ENCODE data around the gene VEGFC. TPM values are rescaled to one million over a fixed set of nuclear protein-coding genes. Genes with fewer than 3 reads are reported as not detected.

The VEGFC gene
- polyA plus RNA-seq, 1 donor (not counting 4 experiments of a cell fraction or from before 2014, with no cell fraction given): 19.4 TPM

DNA sequence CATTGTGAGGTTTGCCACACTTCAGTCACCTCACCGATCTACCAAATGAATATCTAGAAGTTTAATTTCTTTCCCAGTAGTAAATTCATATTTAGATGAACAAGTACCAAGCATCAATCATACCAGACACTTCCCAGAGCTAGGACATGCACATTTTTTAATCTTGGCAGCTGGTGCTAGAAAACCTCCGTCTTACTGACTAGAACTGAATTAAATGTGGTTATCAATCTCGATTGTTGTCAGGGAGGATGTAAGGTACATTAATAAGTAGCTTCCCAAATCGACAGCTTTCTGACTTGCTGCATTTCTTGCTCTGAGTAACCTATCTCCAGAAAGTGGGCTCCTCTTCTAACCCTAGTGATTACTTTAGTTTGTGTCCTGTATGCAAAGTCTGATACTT lies 34.4 kb downstream of the VEGFC start:
- H3K9ac ChIP-seq (ENCODE audit: control insufficient read depth, extremely low read depth, insufficient read depth, low read length): no peak overlapping the region
- no peaks in the 10 kb centered on the region for H3K9me3 ChIP-seq (ENCODE audit: control insufficient read depth, low read depth, low read length)
- peaks cover 3% of the 10 kb centered on the region for H3K4me1 ChIP-seq (ENCODE audit: control insufficient read depth, extremely low read depth, insufficient read depth, low read length)
- DNase-seq (ENCODE audit: low read depth, low spot score) (no peak), FAIRE-seq (no peak)
- H3K36me3 ChIP-seq (ENCODE audit: control insufficient read depth in 2 of 2, extremely low read depth in 1 of 2, insufficient read depth in 2 of 2, low read length in 2 of 2): no peaks in the 10 kb centered on the region
- H3K27ac ChIP-seq (ENCODE audit: control insufficient read depth, insufficient read depth, low read length): no peak overlapping the region
- peaks cover 96% of the 10 kb centered on the region for H3K79me2 ChIP-seq (ENCODE audit: control insufficient read depth, insufficient read depth, low read length)
- H4K20me1 ChIP-seq (ENCODE audit: control insufficient read depth, extremely low read depth, insufficient read depth, low read length): peaks cover 12% of the 10 kb centered on the region
- dilution Hi-C loops (cut with MboI; ENCODE audit: extremely low pct_ligation_motif_present, low sequenced_read_pairs): no loop called here
- H3K4me2 ChIP-seq (ENCODE audit: control insufficient read depth, extremely low read depth, insufficient read depth, low read depth, low read length): no peak overlapping the region
- H2AFZ ChIP-seq (ENCODE audit: control insufficient read depth, low read length): no peak overlapping the region
- peaks cover 3% of the 10 kb centered on the region for H3K9me1 ChIP-seq (ENCODE audit: control insufficient read depth, extremely low read depth, insufficient read depth, low read length)
- H3K4me3 ChIP-seq (ENCODE audit: control insufficient read depth in 2 of 3, extremely low read depth in 1 of 3, insufficient read depth in 2 of 3, low read depth in 1 of 3, low read length in 3 of 3): no peak overlapping the region
- H3K27me3 ChIP-seq (ENCODE audit: control insufficient read depth, extremely low read depth, insufficient read depth, low read length): no peaks in the 10 kb centered on the region
- no peak for TF ChIP-seq EZH2 (IDR thresholded peaks at IDR 0.05; ENCODE audit: low read length)
- TF ChIP-seq, protein P1, sequence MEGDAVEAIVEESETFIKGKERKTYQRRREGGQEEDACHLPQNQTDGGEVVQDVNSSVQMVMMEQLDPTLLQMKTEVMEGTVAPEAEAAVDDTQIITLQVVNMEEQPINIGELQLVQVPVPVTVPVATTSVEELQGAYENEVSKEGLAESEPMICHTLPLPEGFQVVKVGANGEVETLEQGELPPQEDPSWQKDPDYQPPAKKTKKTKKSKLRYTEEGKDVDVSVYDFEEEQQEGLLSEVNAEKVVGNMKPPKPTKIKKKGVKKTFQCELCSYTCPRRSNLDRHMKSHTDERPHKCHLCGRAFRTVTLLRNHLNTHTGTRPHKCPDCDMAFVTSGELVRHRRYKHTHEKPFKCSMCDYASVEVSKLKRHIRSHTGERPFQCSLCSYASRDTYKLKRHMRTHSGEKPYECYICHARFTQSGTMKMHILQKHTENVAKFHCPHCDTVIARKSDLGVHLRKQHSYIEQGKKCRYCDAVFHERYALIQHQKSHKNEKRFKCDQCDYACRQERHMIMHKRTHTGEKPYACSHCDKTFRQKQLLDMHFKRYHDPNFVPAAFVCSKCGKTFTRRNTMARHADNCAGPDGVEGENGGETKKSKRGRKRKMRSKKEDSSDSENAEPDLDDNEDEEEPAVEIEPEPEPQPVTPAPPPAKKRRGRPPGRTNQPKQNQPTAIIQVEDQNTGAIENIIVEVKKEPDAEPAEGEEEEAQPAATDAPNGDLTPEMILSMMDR (optimal IDR thresholded peaks at IDR 0.05 in 1 of 3, IDR thresholded peaks at IDR 0.05 in 1 of 3, conservative IDR thresholded peaks at IDR 0.05 in 1 of 3; ENCODE audit: extremely low read depth in 1 of 3, insufficient read depth in 2 of 3, low read length in 3 of 3): no peak

DNA sequence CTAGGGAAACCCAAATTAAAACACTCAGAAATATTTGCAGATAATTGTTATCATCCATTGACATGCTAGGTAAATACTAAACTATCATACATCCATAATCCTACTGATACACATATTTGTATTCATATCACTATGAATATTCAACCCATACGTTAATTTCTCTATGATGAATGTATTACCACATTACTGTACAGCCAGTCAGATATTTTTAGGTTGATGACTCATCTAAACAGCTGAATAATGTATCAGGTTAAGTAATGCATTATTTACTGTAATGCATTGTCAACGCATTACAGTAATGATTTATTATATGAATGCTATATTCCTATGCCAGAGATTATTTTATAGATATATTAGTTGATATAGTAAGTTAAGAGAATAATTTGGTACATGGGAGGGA lies 37.1 kb downstream of the VEGFC start:
- no peak for FAIRE-seq
- H2AFZ ChIP-seq (ENCODE audit: control insufficient read depth, low read length): no peak overlapping the region
- H3K4me1 ChIP-seq (ENCODE audit: control insufficient read depth, extremely low read depth, insufficient read depth, low read length): peaks cover 7% of the 10 kb centered on the region
- no peaks in the 10 kb centered on the region for H3K9me3 ChIP-seq (ENCODE audit: control insufficient read depth, low read depth, low read length)
- H3K4me2 ChIP-seq (ENCODE audit: control insufficient read depth, extremely low read depth, insufficient read depth, low read depth, low read length): no peak overlapping the region
- peaks cover 93% of the 10 kb centered on the region for H3K79me2 ChIP-seq (ENCODE audit: control insufficient read depth, insufficient read depth, low read length)
- H3K4me3 ChIP-seq (ENCODE audit: control insufficient read depth in 2 of 3, extremely low read depth in 1 of 3, insufficient read depth in 2 of 3, low read depth in 1 of 3, low read length in 3 of 3): no peak overlapping the region
- TF ChIP-seq, protein P1 (optimal IDR thresholded peaks at IDR 0.05 in 1 of 3, IDR thresholded peaks at IDR 0.05 in 1 of 3, conservative IDR thresholded peaks at IDR 0.05 in 1 of 3; ENCODE audit: extremely low read depth in 1 of 3, insufficient read depth in 2 of 3, low read length in 3 of 3): no peak
- TF ChIP-seq EZH2 (IDR thresholded peaks at IDR 0.05; ENCODE audit: low read length): no peak
- no peak for DNase-seq (ENCODE audit: low read depth, low spot score)
- peaks cover 16% of the 10 kb centered on the region for H4K20me1 ChIP-seq (ENCODE audit: control insufficient read depth, extremely low read depth, insufficient read depth, low read length)
- H3K36me3 ChIP-seq (ENCODE audit: control insufficient read depth in 2 of 2, extremely low read depth in 1 of 2, insufficient read depth in 2 of 2, low read length in 2 of 2): no peaks in the 10 kb centered on the region
- H3K9ac ChIP-seq (ENCODE audit: control insufficient read depth, extremely low read depth, insufficient read depth, low read length): no peak overlapping the region
- H3K9me1 ChIP-seq (ENCODE audit: control insufficient read depth, extremely low read depth, insufficient read depth, low read length): peaks cover 3% of the 10 kb centered on the region
- dilution Hi-C loops (cut with MboI; ENCODE audit: extremely low pct_ligation_motif_present, low sequenced_read_pairs): no loop called here
- H3K27me3 ChIP-seq (ENCODE audit: control insufficient read depth, extremely low read depth, insufficient read depth, low read length): no peaks in the 10 kb centered on the region
- no peak overlapping the region for H3K27ac ChIP-seq (ENCODE audit: control insufficient read depth, insufficient read depth, low read length)

All from keratinocyte (primary cell).